Thymus (tissue), 11 donors: Measurements from ENCODE around the gene GPC6. TPM values are rescaled to one million over a fixed set of nuclear protein-coding genes. Genes with fewer than 3 reads are reported as not detected.

ENCODE experiments used
- DNase-seq, 9 donors: peaks; one replicate each; pipeline ENCODE4 v3.0.0-alpha.2; 2013; ENCODE audit warnings: low spot score in 9 of 9, low read depth in 6 of 9, missing footprints in 1 of 9
- H3K27ac ChIP-seq, 2 donors: one replicate each; pipeline ENCODE4 v1.5.1; 2013; ENCODE audit warnings: control low read depth in 1 of 2, low read depth in 1 of 2, low read length in 1 of 2, mild to moderate bottlenecking in 1 of 2, moderate library complexity in 1 of 2
- H3K27me3 ChIP-seq, 2 donors: one replicate each; pipeline ENCODE4 v1.5.1; 2013; ENCODE audit warnings: low read length in 1 of 2; ENCODE audit not compliant: control insufficient read depth in 2 of 2, insufficient read depth in 1 of 2
- H3K36me3 ChIP-seq, 2 donors: one replicate each; pipeline ENCODE4 v1.5.1; 2013; ENCODE audit warnings: low read length in 1 of 2, mild to moderate bottlenecking in 1 of 2, moderate library complexity in 1 of 2; ENCODE audit not compliant: control insufficient read depth in 2 of 2, insufficient read depth in 2 of 2
- H3K4me1 ChIP-seq, 2 donors: one replicate each; pipeline ENCODE4 v1.5.1; 2013; ENCODE audit warnings: low read length in 2 of 2; ENCODE audit not compliant: control insufficient read depth in 2 of 2, insufficient read depth in 2 of 2
- H3K4me3 ChIP-seq, 2 donors: one replicate each; pipeline ENCODE4 v1.5.1; 2013; ENCODE audit warnings: low read length in 2 of 2, control low read depth in 1 of 2, mild to moderate bottlenecking in 1 of 2
- H3K9me3 ChIP-seq, 2 donors: one replicate each; pipeline ENCODE4 v1.5.1; 2013; ENCODE audit warnings: low read length in 1 of 2, mild to moderate bottlenecking in 1 of 2; ENCODE audit not compliant: control insufficient read depth in 2 of 2, insufficient read depth in 1 of 2
- WGBS: extraction: QIAGEN DNeasy Blood & Tissue Kit; methylation state at CpG from one replicate; pipeline ENCODE4 v1.1.7; 2013; 5-methylcytosine and 5-hydroxymethylcytosine counted together
- polyA plus RNA-seq: library from polyadenylated mRNA; stranded (reverse); fragments of 200-250 nt; gene quantifications from one replicate; pipeline ENCODE4 v1.2.3, GENCODE V29; 2013
- total RNA-seq: library from RNA; stranded (reverse); fragments of 120-200 nt; gene quantifications from one replicate; pipeline ENCODE4 v1.2.4, GENCODE V29; 2013
- donor health status: healthy.

The GPC6 gene
- total and polyA plus RNA-seq, 2 donors, result 1.1 to 6.9 TPM

DNA sequence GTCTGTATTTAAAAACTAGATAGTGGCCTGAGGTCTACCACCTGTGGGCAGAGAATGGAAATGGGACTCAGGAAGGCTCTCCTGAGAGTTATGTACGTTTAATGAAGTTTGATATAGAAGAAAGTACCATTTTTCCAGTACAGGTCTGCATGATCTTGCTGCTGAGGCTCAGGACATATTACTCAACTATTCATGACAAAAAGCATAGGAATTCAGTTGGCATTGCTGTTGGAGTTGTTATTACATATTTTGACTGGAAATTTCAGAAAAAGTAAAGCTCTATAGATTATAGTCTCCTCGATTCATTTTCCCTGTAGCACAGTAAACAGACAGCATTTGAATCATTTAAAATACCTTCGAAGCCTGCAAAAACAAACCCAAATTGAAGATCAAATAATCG, 783.1 kb downstream of the GPC6 start:
- H3K4me1 ChIP-seq, result no peaks in the 10 kb centered on the region
- H3K36me3 ChIP-seq, result no peaks in the 10 kb centered on the region
- H3K4me3 ChIP-seq, result no peak overlapping the region
- no peaks in the 10 kb centered on the region for H3K9me3 ChIP-seq
- WGBS, result 89% methylated on average over 4 of the region's 4 CpGs
- DNase-seq, result no peak
- H3K27ac ChIP-seq, result no peak overlapping the region
- no peaks in the 10 kb centered on the region for H3K27me3 ChIP-seq

DNA sequence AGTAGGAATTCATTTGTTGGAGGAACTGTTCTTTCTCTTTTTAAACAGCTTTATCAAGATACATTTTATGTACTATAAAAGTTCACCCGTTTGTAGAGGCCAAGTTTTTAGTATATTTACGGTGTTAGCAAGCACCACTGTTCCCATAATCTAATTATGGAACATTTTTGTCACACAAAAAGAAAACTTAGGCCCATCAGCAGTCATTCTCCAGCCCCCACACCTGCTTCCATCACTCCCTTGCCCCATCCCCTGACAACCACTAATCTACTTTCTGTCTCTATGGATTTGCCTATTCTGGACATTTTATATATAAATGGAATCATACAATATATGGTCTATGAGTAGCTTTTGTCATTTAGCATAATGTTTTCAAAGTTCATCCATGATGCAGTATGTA, 787.9 kb downstream of the GPC6 start:
- H3K27me3 ChIP-seq, result no peaks in the 10 kb centered on the region
- H3K36me3 ChIP-seq, result no peaks in the 10 kb centered on the region
- no peak overlapping the region for H3K4me3 ChIP-seq
- H3K9me3 ChIP-seq, result no peaks in the 10 kb centered on the region
- WGBS, result 88% methylated on average over 2 of the region's 2 CpGs
- no peaks in the 10 kb centered on the region for H3K4me1 ChIP-seq
- no peak overlapping the region for H3K27ac ChIP-seq
- no peak for DNase-seq

GRCh38 chr13:94020426-94020825, 793.8 kb downstream of the GPC6 start:
- H3K4me1 ChIP-seq, result no peaks in the 10 kb centered on the region
- H3K27ac ChIP-seq, result no peak overlapping the region
- WGBS, result over 99% methylated on average over 2 of the region's 2 CpGs
- DNase-seq, result no peak
- no peaks in the 10 kb centered on the region for H3K9me3 ChIP-seq
- no peak overlapping the region for H3K4me3 ChIP-seq
- H3K36me3 ChIP-seq, result no peaks in the 10 kb centered on the region
- no peaks in the 10 kb centered on the region for H3K27me3 ChIP-seq

- DNase-seq, result no peak
- Histone ChIP-seq H3K4me1 (no peaks in the 10 kb centered on the region), H3K4me3 (no peak overlapping the region), H3K27ac (no peak overlapping the region), H3K27me3 (no peaks in the 10 kb centered on the region), H3K36me3 (no peaks in the 10 kb centered on the region), H3K9me3 (no peaks in the 10 kb centered on the region)
Observed at GRCh38 chr13:94020833-94021232, 794.2 kb downstream of the GPC6 start.

GRCh38 chr13:94028234-94028633, 801.6 kb downstream of the GPC6 start:
- Histone ChIP-seq H3K4me1 (no peaks in the 10 kb centered on the region), H3K27ac (no peak overlapping the region), H3K9me3 (no peaks in the 10 kb centered on the region), H3K4me3 (no peak overlapping the region), H3K36me3 (no peaks in the 10 kb centered on the region), H3K27me3 (no peaks in the 10 kb centered on the region)
- WGBS, result 97% methylated on average over 2 of the region's 2 CpGs
- no peak for DNase-seq

- Histone ChIP-seq H3K4me1 (no peaks in the 10 kb centered on the region), H3K27ac (no peak overlapping the region), H3K36me3 (no peaks in the 10 kb centered on the region), H3K27me3 (no peaks in the 10 kb centered on the region), H3K4me3 (no peak overlapping the region), H3K9me3 (no peaks in the 10 kb centered on the region)
- WGBS, result 97% methylated on average over 1 of the region's 1 CpG
- DNase-seq, result no peak
Observed at GRCh38 chr13:94028650-94029049, 802.0 kb downstream of the GPC6 start.

- Histone ChIP-seq H3K4me1 (no peaks in the 10 kb centered on the region), H3K36me3 (no peaks in the 10 kb centered on the region), H3K27me3 (no peaks in the 10 kb centered on the region), H3K27ac (no peak overlapping the region), H3K9me3 (no peaks in the 10 kb centered on the region), H3K4me3 (no peak overlapping the region)
- 98% methylated on average over 14 of the region's 14 CpGs for WGBS
- DNase-seq, result no peak
Observed at GRCh38 chr13:94030415-94031119, 804.0 kb downstream of the GPC6 start.

- no peak overlapping the region for H3K4me3 ChIP-seq
- H3K4me1 ChIP-seq, result no peaks in the 10 kb centered on the region
- H3K27ac ChIP-seq, result no peak overlapping the region
- no peak for DNase-seq
- H3K9me3 ChIP-seq, result no peaks in the 10 kb centered on the region
- no peaks in the 10 kb centered on the region for H3K36me3 ChIP-seq
- H3K27me3 ChIP-seq, result no peaks in the 10 kb centered on the region
- WGBS, result 86% methylated on average over 3 of the region's 3 CpGs
Observed at GRCh38 chr13:94031609-94032008, 805.0 kb downstream of the GPC6 start.

DNA sequence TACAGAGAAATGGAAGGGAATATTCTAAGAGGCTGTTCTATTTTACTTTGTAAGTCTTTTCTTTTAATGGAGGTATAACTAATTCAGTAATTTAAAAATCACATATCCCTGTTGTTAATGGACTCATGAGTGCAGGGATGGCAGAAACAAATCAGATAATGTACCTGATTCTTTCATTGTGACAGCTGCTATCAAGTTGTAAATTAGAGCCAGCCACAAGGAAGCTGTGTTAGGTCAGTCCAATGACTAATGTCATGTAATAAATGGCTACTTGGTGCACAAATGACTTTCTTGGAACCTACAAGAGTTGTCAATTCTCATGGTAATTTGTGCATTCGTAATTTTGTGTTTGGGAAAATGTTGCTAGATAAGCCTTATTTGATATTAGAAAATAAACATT, 806.5 kb downstream of the GPC6 start:
- DNase-seq, result no peak
- H3K4me3 ChIP-seq, result no peak overlapping the region
- no peak overlapping the region for H3K27ac ChIP-seq
- H3K36me3 ChIP-seq, result no peaks in the 10 kb centered on the region
- H3K9me3 ChIP-seq, result no peaks in the 10 kb centered on the region
- no peaks in the 10 kb centered on the region for H3K4me1 ChIP-seq
- H3K27me3 ChIP-seq, result no peaks in the 10 kb centered on the region
- WGBS, result 99% methylated on average over 1 of the region's 1 CpG
